ENCODE data around the gene AGRN.

Gene AGRN

DNA sequence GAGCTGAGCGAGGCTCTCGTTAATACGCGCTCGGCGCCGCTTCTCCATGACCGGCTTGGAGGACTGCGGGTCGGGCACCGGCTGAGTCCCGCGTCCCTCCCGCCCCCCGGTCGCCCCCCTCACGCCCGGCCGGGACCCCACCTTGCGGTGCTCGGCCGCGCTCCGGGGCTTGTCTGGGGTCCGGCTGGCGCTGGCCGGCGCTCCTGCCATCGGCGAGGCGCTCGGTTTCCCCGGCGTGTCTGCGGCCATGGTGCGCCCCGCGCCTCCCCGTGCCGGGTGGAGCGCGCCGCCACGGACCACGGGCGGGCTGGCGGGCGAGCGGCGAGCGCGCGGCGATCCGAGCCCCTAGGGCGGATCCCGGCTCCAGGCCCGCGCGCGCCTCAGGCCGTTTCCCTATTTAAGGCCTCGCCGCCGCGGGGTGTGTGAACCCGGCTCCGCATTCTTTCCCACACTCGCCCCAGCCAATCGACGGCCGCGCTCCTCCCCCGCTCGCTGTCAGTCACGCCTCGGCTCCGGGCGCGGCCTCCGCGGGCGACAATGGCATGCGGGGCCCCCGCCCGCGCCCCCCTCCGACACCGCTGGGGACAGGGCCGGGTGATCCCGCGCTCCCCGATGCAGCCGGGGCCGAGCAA, 20.1 kb upstream of the AGRN start, which contains the start of gene HES4:
TSS of gene HES4 (minus strand) at position 373 of the 632 bp plus-strand sequence. CDS start at position 249, 124 bp downstream.
- peak; percentile 95 for DNase-seq (ENCODE audit: low read depth)
- TF ChIP-seq, protein P1, sequence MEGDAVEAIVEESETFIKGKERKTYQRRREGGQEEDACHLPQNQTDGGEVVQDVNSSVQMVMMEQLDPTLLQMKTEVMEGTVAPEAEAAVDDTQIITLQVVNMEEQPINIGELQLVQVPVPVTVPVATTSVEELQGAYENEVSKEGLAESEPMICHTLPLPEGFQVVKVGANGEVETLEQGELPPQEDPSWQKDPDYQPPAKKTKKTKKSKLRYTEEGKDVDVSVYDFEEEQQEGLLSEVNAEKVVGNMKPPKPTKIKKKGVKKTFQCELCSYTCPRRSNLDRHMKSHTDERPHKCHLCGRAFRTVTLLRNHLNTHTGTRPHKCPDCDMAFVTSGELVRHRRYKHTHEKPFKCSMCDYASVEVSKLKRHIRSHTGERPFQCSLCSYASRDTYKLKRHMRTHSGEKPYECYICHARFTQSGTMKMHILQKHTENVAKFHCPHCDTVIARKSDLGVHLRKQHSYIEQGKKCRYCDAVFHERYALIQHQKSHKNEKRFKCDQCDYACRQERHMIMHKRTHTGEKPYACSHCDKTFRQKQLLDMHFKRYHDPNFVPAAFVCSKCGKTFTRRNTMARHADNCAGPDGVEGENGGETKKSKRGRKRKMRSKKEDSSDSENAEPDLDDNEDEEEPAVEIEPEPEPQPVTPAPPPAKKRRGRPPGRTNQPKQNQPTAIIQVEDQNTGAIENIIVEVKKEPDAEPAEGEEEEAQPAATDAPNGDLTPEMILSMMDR (conservative IDR thresholded peaks at IDR 0.05; ENCODE audit: low read length), result no peak
- peak within 1 kb of the TSS; percentile 66 for H3K4me3 ChIP-seq (ENCODE audit: low read length)

DNA sequence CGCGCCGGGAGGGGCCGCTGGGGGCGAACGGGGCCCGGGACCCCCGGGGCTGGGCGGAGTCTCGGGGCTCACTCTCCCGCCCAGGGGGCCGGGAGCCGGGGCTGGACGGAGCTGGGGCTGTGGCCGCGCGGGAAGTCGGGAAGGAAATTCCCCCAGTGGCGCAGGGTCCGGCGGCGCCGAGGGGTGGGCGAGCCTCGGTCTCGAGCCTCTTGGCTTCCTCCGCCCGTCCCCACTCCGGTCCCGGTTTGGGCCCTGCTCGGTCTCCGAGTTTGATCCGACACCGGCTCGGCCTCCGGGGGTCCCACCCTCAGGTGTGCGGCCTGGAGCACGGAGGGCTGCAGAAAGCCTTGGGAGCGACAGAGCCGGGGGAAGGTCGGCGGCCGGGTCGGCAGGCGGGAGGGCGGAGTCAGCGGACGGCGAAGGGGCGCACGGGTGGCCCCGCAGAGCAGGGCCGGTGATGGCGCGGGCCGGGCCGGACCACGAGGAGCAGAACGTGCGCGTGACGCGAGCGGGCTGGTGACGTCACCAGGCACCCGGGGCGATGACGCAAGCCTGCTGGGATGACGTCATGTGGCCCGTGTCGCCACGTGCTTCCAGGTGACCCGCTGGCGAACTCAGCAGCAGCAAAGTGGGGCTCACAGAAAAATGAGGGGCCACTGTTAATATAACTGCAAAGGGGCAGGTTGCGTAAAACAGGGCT, 19.4 kb upstream of the AGRN start:
- TF ChIP-seq, protein P1 (conservative IDR thresholded peaks at IDR 0.05; ENCODE audit: low read length), result no peak
- peak overlapping the region; percentile 66 for H3K4me3 ChIP-seq (ENCODE audit: low read length)
- peak; percentile 80 for DNase-seq (ENCODE audit: low read depth)

GRCh38 chr1:1001057-1001783, 18.7 kb upstream of the AGRN start:
- no peak for DNase-seq (ENCODE audit: low read depth)
- TF ChIP-seq, protein P1 (conservative IDR thresholded peaks at IDR 0.05; ENCODE audit: low read length), result no peak
- peak overlapping the region; percentile 66 for H3K4me3 ChIP-seq (ENCODE audit: low read length)

DNA sequence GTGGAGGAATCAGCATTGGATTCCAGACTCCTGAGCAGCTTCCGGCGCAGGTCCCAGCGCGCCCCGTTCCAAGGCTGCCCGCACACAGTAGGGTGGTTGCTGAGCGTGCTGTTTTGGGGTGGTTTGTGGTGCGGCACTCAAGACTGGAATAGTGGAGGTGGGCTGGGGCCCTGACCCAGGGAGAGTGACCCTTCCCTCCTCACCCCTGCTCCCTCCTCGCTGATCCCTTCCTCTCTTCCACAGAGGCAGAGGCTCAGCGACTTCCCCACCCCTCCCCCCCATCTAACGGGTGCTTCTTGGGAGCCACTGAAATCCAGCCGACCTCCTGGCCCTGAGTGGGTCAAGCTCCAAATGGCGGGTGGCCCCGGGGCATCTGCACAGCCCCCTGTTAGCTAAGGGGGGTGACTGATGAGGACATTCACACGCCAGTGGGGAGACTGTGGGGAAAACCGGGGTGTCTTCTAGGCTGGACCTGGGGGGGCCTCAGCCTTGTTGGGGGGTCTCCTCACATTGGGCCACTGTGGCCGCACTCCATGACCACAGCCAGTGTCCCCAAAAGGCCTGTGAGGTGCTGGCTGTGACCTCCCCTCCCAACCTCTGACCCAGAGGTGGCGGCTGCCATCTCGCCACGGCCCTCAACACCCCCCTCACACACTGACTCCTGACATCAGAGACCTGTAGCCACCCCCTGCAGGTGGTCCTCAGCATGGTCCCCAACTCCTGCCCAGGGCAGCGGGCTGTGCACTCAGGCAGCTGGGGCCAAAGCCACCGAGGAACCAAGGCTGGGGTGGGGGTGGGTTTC, 16.1 kb upstream of the AGRN start:
- DNase-seq (ENCODE audit: low read depth), result no peak
- TF ChIP-seq, protein P1 (conservative IDR thresholded peaks at IDR 0.05; ENCODE audit: low read length), result no peak
- H3K4me3 ChIP-seq (ENCODE audit: low read length), result no peak overlapping the region

GRCh38 chr1:1004420-1004779, 15.5 kb upstream of the AGRN start:
- no peak for DNase-seq (ENCODE audit: low read depth)
- no peak overlapping the region for H3K4me3 ChIP-seq (ENCODE audit: low read length)
- TF ChIP-seq, protein P1 (conservative IDR thresholded peaks at IDR 0.05; ENCODE audit: low read length), result no peak

DNA sequence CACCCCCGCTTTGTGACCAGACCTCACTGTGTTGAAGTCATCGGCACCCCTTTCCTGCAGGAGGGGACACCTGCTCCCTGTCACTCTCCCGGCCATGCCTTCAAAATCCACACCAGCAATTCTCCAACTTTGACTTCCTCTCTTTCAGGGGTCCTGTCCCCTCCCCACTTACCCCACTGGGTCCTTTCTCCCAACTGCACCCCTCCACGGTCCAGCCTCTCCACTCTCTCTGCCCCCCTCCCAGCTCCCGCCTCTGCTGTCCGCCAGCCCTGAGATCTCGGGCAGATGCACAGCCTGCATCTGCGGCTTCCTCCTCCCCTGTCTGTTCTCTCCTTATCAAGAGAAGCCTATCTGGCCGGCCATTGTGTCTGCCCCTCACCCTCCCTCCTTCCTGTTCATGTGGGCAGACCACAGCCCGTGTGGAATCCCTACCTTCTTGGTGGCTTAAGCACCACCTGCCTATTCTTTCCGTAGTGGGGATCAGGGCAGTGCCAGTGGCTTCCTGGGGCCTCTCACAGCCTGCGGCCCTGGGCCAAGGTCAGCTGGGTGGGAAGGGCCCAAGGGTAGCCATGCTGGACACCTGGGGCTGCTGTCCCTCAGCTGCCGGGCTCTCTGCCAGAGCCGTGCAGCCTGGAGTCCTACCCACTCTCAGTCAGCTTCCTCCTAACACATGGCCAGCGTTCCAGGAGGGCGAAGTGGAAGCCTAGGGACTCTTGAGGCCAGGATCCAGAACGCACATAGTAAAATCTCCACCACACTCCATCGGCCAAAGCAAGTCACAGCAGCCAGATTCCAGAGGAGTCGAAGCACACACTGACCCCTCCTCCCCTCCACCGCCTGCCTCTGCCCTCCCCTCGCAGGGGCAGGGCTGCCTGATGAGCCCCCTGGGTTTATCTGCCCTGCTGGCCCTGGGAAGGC, 14.9 kb upstream of the AGRN start:
- TF ChIP-seq, protein P1 (conservative IDR thresholded peaks at IDR 0.05; ENCODE audit: low read length), result no peak
- H3K4me3 ChIP-seq (ENCODE audit: low read length), result no peak overlapping the region
- DNase-seq (ENCODE audit: low read depth), result peak; percentile 62
